GM10847 (cell line): ENCODE measurements around the gene GPRC5C.

Source experiments
- POLR2A ChIP-seq: IDR thresholded peaks from 2 replicates; pipeline ENCODE4 v1.6.1; 2011; ENCODE audit not compliant: insufficient read length; ENCODE audit errors: extremely low read depth

The GPRC5C gene

GRCh38 chr17:74396567-74396966, 35.3 kb upstream of the GPRC5C start:
- TF ChIP-seq POLR2A, result no peak

- no peak for TF ChIP-seq POLR2A
Measured at GRCh38 chr17:74402048-74402447, 29.8 kb upstream of the GPRC5C start.

- TF ChIP-seq POLR2A, result no peak
Measured at GRCh38 chr17:74403512-74404137, 28.3 kb upstream of the GPRC5C start.

GRCh38 chr17:74404218-74404617, 27.7 kb upstream of the GPRC5C start:
- TF ChIP-seq POLR2A, result no peak

- TF ChIP-seq POLR2A, result no peak
Measured at GRCh38 chr17:74404789-74405188, 27.1 kb upstream of the GPRC5C start.

GRCh38 chr17:74407384-74407783, 24.5 kb upstream of the GPRC5C start:
- TF ChIP-seq POLR2A, result no peak

GRCh38 chr17:74408262-74408661, 23.6 kb upstream of the GPRC5C start:
- TF ChIP-seq POLR2A, result no peak

GRCh38 chr17:74408815-74409214, 23.1 kb upstream of the GPRC5C start:
- TF ChIP-seq POLR2A, result no peak

GRCh38 chr17:74410001-74410443, 21.9 kb upstream of the GPRC5C start:
- TF ChIP-seq POLR2A, result no peak

- no peak for TF ChIP-seq POLR2A
Measured at GRCh38 chr17:74412581-74412980, 19.3 kb upstream of the GPRC5C start.

GRCh38 chr17:74413491-74413890, 18.4 kb upstream of the GPRC5C start:
- TF ChIP-seq POLR2A, result no peak

- no peak for TF ChIP-seq POLR2A
Measured at GRCh38 chr17:74414510-74414909, 17.4 kb upstream of the GPRC5C start.

GRCh38 chr17:74415608-74416396, 16.1 kb upstream of the GPRC5C start:
- no peak for TF ChIP-seq POLR2A

GRCh38 chr17:74417178-74418045, 14.5 kb upstream of the GPRC5C start:
- TF ChIP-seq POLR2A, result no peak

- no peak for TF ChIP-seq POLR2A
Measured at GRCh38 chr17:74419928-74420411, 11.9 kb upstream of the GPRC5C start.
